ENCODE data around the gene NFE2L1. TPM values are rescaled to one million over a fixed set of nuclear protein-coding genes. Genes with fewer than 3 reads are reported as not detected.

NFE2L1 gene
- total RNA-seq, 4 donors from 2014 or later = 164 to 281 (median 264) TPM

- 56% methylated on average over 2 of the region's 2 CpGs for WGBS
- Histone ChIP-seq H3K27ac (replicated peaks in 1 of 4) (no peak overlapping the region), H3K4me1 (peaks cover 14 to 34% (median 29%) of the 10 kb centered on the region in 4 donors), H3K9me3 (no peaks in the 10 kb centered on the region), H3K4me3 (no peak overlapping the region), H3K36me3 (no peaks in the 10 kb centered on the region), H3K27me3 (no peaks in the 10 kb centered on the region)
- intact Hi-C loops (cut with DNase I) = no loop called here
- TF ChIP-seq EP300 (IDR thresholded peaks at IDR 0.05) = no peak
- no peak for TF ChIP-seq POLR2A (IDR thresholded peaks at IDR 0.05; ENCODE audit: low read depth)
- no peak for TF ChIP-seq CTCF (IDR thresholded peaks at IDR 0.05)
- no peak for TF ChIP-seq POLR2AphosphoS5 (IDR thresholded peaks at IDR 0.05)
- no peak for DNase-seq (ENCODE audit: extremely low spot score)
Measured at GRCh38 chr17:48084932-48085331, 36.8 kb downstream of the NFE2L1 start.

GRCh38 chr17:48093341-48094045 is 45.3 kb downstream of the NFE2L1 start:
- TF ChIP-seq EP300 (IDR thresholded peaks at IDR 0.05) (no peak), POLR2AphosphoS5 (IDR thresholded peaks at IDR 0.05) (no peak), CTCF (IDR thresholded peaks at IDR 0.05) (no peak), POLR2A (IDR thresholded peaks at IDR 0.05; ENCODE audit: low read depth) (no peak)
- 84% methylated on average over 11 of the region's 11 CpGs for WGBS
- Histone ChIP-seq H3K27ac (replicated peaks in 1 of 4) (no peak overlapping the region), H3K4me1 (peaks cover 0 to 29% (median 13%) of the 10 kb centered on the region in 4 donors), H3K9me3 (no peaks in the 10 kb centered on the region), H3K36me3 (peaks cover 0 to 25% (median 15%) of the 10 kb centered on the region in 4 donors), H3K27me3 (no peaks in the 10 kb centered on the region), H3K4me3 (no peak overlapping the region)
- intact Hi-C loops (cut with DNase I) = no loop called here
- no peak for DNase-seq (ENCODE audit: extremely low spot score)

- H3K4me3 ChIP-seq = no peak overlapping the region
- H3K4me1 ChIP-seq = peaks cover 15 to 42% (median 25%) of the 10 kb centered on the region in 4 donors
- no peak for DNase-seq (ENCODE audit: extremely low spot score)
- H3K27me3 ChIP-seq = no peaks in the 10 kb centered on the region
- H3K27ac ChIP-seq (replicated peaks in 1 of 4) = no peak overlapping the region
- no peaks in the 10 kb centered on the region for H3K9me3 ChIP-seq
- peaks cover 0 to 25% (median 15%) of the 10 kb centered on the region in 4 donors for H3K36me3 ChIP-seq
- no peak for TF ChIP-seq EP300 (IDR thresholded peaks at IDR 0.05)
- WGBS = 94% methylated on average over 4 of the region's 4 CpGs
- intact Hi-C loops (cut with DNase I) = no loop called here
Measured at GRCh38 chr17:48095611-48096010, 47.5 kb downstream of the NFE2L1 start.

- DNase-seq (ENCODE audit: extremely low spot score) = no peak
- Histone ChIP-seq H3K4me3 (peak overlapping the region; percentile 86 to 99 (median 94)), H3K27me3 (no peaks in the 10 kb centered on the region), H3K36me3 (peaks cover 0 to 9% (median under 1%) of the 10 kb centered on the region in 4 donors), H3K27ac (replicated peaks in 1 of 4) (peak overlapping the region; percentile 89 to 98 (median 94)), H3K4me1 (peaks cover 15 to 41% (median 25%) of the 10 kb centered on the region in 4 donors), H3K9me3 (peaks cover 0 to 3% (median 0%) of the 10 kb centered on the region in 4 donors)
- WGBS = 24% methylated on average over 10 of the region's 10 CpGs
- intact Hi-C loops (cut with DNase I) = no loop called here
- no peak for TF ChIP-seq POLR2A (IDR thresholded peaks at IDR 0.05; ENCODE audit: low read depth)
- TF ChIP-seq POLR2AphosphoS5 (IDR thresholded peaks at IDR 0.05) = peak in 1 of 2 donors; percentile 33
Measured at GRCh38 chr17:48100160-48100559, 52.0 kb downstream of the NFE2L1 start.

GRCh38 chr17:48100591-48101011 is 52.4 kb downstream of the NFE2L1 start:
- H3K36me3 ChIP-seq = peaks cover 0 to 5% (median 0%) of the 10 kb centered on the region in 4 donors
- intact Hi-C loops (cut with DNase I) = no loop called here
- DNase-seq (ENCODE audit: extremely low spot score) = no peak
- no peak for TF ChIP-seq POLR2A (IDR thresholded peaks at IDR 0.05; ENCODE audit: low read depth)
- TF ChIP-seq POLR2AphosphoS5 (IDR thresholded peaks at IDR 0.05) = no peak
- TF ChIP-seq EP300 (IDR thresholded peaks at IDR 0.05) = no peak
- no peak for TF ChIP-seq CTCF (IDR thresholded peaks at IDR 0.05)
- no peaks in the 10 kb centered on the region for H3K27me3 ChIP-seq
- peak overlapping the region; percentile 86 to 99 (median 94) for H3K4me3 ChIP-seq
- H3K27ac ChIP-seq (replicated peaks in 1 of 4) = peak overlapping the region; percentile 89 to 98 (median 94)
- H3K9me3 ChIP-seq = peaks cover 0 to 3% (median 0%) of the 10 kb centered on the region in 4 donors
- 1% methylated on average over 17 of the region's 23 CpGs for WGBS
- peaks cover 15 to 41% (median 25%) of the 10 kb centered on the region in 4 donors for H3K4me1 ChIP-seq
